ENCODE data around the gene USP12. TPM values are rescaled to one million over a fixed set of nuclear protein-coding genes. Genes with fewer than 3 reads are reported as not detected.

The USP12 gene
- total RNA-seq, 1 experiment from 2014 or later, result 34.1 TPM

- no peak for DNase-seq (ENCODE audit: low read depth)
These were observed 12.0 kb upstream of the USP12 start for GRCh38 chr13:27183561-27184147.

GRCh38 chr13:27182844-27183497, 11.4 kb upstream of the USP12 start:
- peak; percentile 97 for DNase-seq (ENCODE audit: low read depth)

- no peak for DNase-seq (ENCODE audit: low read depth)
These were observed 10.4 kb upstream of the USP12 start for GRCh38 chr13:27182054-27182453.

- no peak for DNase-seq (ENCODE audit: low read depth)
These were observed 6.2 kb upstream of the USP12 start for GRCh38 chr13:27177852-27178251.

- DNase-seq (ENCODE audit: low read depth), result no peak
These were observed 5.1 kb upstream of the USP12 start for GRCh38 chr13:27176470-27177410.

- DNase-seq (ENCODE audit: low read depth), result no peak
These were observed 3.3 kb upstream of the USP12 start for GRCh38 chr13:27174766-27175455.

GRCh38 chr13:27172495-27172842, 858 bp upstream of the USP12 start:
- peak; percentile 62 for DNase-seq (ENCODE audit: low read depth)

- peak; percentile 81 for DNase-seq (ENCODE audit: low read depth)
These were observed 350 bp upstream of the USP12 start for GRCh38 chr13:27171827-27172494.

GRCh38 chr13:27170516-27171243, 931 bp downstream of the USP12 start:
- peak; percentile 49 for DNase-seq (ENCODE audit: low read depth)

GRCh38 chr13:27170221-27170515, 1.4 kb downstream of the USP12 start:
- no peak for DNase-seq (ENCODE audit: low read depth)

- DNase-seq (ENCODE audit: low read depth), result no peak
These were observed 2.5 kb downstream of the USP12 start for GRCh38 chr13:27168906-27169657.

GRCh38 chr13:27168086-27168485, 3.5 kb downstream of the USP12 start:
- peak; percentile 26 for DNase-seq (ENCODE audit: low read depth)

GRCh38 chr13:27166313-27166712, 5.3 kb downstream of the USP12 start:
- no peak for DNase-seq (ENCODE audit: low read depth)

- DNase-seq (ENCODE audit: low read depth), result no peak
These were observed 9.6 kb downstream of the USP12 start for GRCh38 chr13:27161980-27162379.

GRCh38 chr13:27161423-27161822, 10.2 kb downstream of the USP12 start:
- DNase-seq (ENCODE audit: low read depth), result no peak

- DNase-seq (ENCODE audit: low read depth), result no peak
These were observed 10.8 kb downstream of the USP12 start for GRCh38 chr13:27160657-27161295.

GRCh38 chr13:27159806-27160563, 11.6 kb downstream of the USP12 start:
- DNase-seq (ENCODE audit: low read depth), result no peak

GRCh38 chr13:27158335-27158734, 13.3 kb downstream of the USP12 start:
- DNase-seq (ENCODE audit: low read depth), result no peak

Measured in HT1080 (cell line).